Umbilical cord (tissue), 2 donors: ENCODE data around the gene HOXD3. TPM values are rescaled to one million over a fixed set of nuclear protein-coding genes. Genes with fewer than 3 reads are reported as not detected.

Source experiments
- DNase-seq: peaks from one replicate; pipeline ENCODE4 v3.0.0-alpha.2; 2015; ENCODE audit warnings: low spot score
- total RNA-seq: library from RNA; depleted of rRNA; stranded (reverse); fragments of >200 nt; gene quantifications from one replicate; pipeline ENCODE4 v1.2.3, GENCODE V29; 2014; ENCODE audit warnings: low replicate concordance; ENCODE audit not compliant: insufficient read depth

HOXD3 gene
- total RNA-seq, 1 donor from 2014 or later = not detected

GRCh38 chr2:176161825-176162626 lies 4.9 kb downstream of the HOXD3 start:
- DNase-seq = no peak

- no peak for DNase-seq
These were observed 6.0 kb downstream of the HOXD3 start for GRCh38 chr2:176162911-176163671.

GRCh38 chr2:176163672-176164056 lies 6.6 kb downstream of the HOXD3 start:
- DNase-seq = no peak

- DNase-seq = no peak
These were observed 7.1 kb downstream of the HOXD3 start for GRCh38 chr2:176164201-176164600.

GRCh38 chr2:176164611-176165369 lies 7.7 kb downstream of the HOXD3 start:
- DNase-seq = no peak

GRCh38 chr2:176165370-176166050 lies 8.4 kb downstream of the HOXD3 start:
- no peak for DNase-seq

GRCh38 chr2:176166272-176166671 lies 9.2 kb downstream of the HOXD3 start:
- DNase-seq = no peak

GRCh38 chr2:176167398-176167797 lies 10.3 kb downstream of the HOXD3 start:
- DNase-seq = no peak

- DNase-seq = no peak
These were observed 12.1 kb downstream of the HOXD3 start for GRCh38 chr2:176169181-176169580.

GRCh38 chr2:176169711-176170110 lies 12.6 kb downstream of the HOXD3 start:
- no peak for DNase-seq

GRCh38 chr2:176170602-176171305 lies 13.6 kb downstream of the HOXD3 start:
- no peak for DNase-seq

- DNase-seq = no peak
These were observed 14.4 kb downstream of the HOXD3 start for GRCh38 chr2:176171351-176172006.

- DNase-seq = no peak
These were observed 15.1 kb downstream of the HOXD3 start for GRCh38 chr2:176172007-176172894.

- DNase-seq = no peak
These were observed 15.9 kb downstream of the HOXD3 start for GRCh38 chr2:176172895-176173566.

GRCh38 chr2:176173567-176174381 lies 16.7 kb downstream of the HOXD3 start:
- no peak for DNase-seq

- no peak for DNase-seq
These were observed 17.3 kb downstream of the HOXD3 start for GRCh38 chr2:176174382-176174823.

- DNase-seq = no peak
These were observed 18.0 kb downstream of the HOXD3 start for GRCh38 chr2:176174824-176175708.
